HTERT RPE-1 (cell line): ENCODE results near the gene TMEM9.

Source experiments
- in situ Hi-C: fragments of 300-500 bp; cut with MboI; formaldehyde crosslinking; loops from 4 replicates; pipeline ENCODE4 v1.14.3; 2020; ENCODE audit warnings: low sequenced_read_pairs

Gene TMEM9

DNA sequence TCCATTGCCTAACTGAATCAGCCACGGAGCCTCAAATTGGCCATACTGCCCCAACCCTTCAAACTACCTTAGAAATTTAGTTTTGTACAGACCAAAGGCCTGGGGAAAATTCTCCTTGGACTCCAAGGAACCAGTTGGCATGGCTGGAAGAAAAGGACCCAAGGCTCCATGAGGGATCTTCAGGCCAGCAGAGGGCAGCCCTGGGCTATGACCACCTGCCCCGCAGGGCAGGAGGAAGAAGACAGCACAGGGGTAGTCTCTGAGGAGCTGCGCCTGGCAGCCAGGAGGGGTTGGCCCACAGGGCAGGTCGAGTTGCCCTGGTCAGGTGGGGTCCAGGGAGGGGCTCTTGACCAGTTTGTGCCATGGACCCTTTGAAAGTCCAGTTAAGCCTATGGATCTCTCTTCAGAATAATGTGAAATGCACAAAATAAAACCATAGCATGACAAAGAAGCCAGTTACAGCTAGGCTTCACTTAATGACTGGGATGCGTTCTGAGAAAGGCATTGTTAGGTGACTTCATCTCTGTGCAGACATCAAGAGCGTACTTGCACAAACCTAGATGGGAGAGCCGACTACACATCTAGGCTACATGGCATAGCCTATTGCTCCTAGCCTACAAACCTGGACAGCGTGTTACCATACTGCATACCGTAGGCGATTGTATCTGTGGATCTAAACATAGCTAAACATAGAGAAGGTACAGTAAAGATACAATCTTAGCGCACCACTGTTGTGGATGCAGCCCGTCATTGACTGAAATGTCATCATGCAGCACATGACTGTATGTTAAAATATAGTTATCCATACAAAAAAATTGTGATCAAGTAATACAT lies 68.2 kb downstream of the TMEM9 start:
- in situ Hi-C loops: no loop called here
